ENCODE results near the gene KCNMA1. TPM values are rescaled to one million over a fixed set of nuclear protein-coding genes. Genes with fewer than 3 reads are reported as not detected.

The KCNMA1 gene
- polyA plus RNA-seq, 1 donor: 19.6 TPM

DNA sequence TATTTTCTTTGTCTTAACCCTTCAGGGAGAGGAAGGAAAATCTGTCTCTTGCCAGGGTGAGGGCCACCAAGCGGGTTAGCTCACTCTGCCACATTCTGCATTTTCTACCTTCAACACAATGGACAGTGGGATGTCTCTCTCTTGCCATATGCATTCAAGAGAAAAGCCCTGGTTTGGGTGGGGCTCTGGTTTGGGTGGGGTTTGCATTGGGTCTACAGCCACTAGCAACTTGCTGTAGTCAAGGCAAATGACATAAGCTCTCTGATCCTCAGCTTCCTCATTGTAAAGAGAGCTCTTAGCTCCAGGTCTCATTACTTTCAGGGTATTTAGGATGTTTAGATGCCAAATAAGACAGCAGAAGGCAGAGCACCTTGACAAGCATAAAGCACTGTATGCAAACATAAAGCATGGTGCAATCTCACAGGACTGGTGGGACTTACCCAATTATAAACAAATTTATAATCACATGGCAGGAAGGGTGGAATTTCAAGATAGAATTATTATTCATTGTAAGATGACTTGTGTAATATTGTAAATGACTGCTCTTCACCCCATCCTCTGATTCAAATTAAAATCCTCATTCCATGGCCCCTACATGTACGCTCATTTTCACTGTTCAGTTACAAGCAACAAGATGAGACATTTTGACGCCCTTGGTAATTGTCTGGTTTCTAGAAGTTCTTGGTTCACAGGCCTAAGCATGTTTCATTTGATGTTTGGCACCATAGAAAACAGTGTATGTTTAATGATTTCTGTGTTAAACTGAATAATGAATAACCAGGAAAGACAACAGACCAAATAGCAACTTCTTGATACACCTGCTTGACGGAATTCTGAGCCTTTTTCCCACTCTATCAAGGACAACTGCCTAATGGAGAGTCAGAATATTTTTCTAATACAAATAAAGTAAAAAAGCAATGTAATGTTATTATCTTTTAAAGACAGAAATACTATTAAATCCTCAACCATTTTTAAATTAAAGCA is 258.9 kb downstream of the KCNMA1 start:
- Histone ChIP-seq H3K4me1 (ENCODE audit: control insufficient read depth, insufficient read depth, low read length) (no peaks in the 10 kb centered on the region), H3K4me3 (ENCODE audit: low read length) (no peak overlapping the region), H3K27ac (ENCODE audit: low read length) (no peak overlapping the region), H3K36me3 (ENCODE audit: control insufficient read depth, insufficient read depth, low read length) (no peaks in the 10 kb centered on the region), H3K27me3 (ENCODE audit: control insufficient read depth, insufficient read depth, low read length) (no peaks in the 10 kb centered on the region), H3K9me3 (ENCODE audit: control insufficient read depth, low read depth, low read length) (no peaks in the 10 kb centered on the region)
- WGBS (ENCODE audit: insufficient coverage, low lambda C conversion rate): no CpG with 5 or more reads among the region's 4 CpGs
- no peak for DNase-seq

DNA sequence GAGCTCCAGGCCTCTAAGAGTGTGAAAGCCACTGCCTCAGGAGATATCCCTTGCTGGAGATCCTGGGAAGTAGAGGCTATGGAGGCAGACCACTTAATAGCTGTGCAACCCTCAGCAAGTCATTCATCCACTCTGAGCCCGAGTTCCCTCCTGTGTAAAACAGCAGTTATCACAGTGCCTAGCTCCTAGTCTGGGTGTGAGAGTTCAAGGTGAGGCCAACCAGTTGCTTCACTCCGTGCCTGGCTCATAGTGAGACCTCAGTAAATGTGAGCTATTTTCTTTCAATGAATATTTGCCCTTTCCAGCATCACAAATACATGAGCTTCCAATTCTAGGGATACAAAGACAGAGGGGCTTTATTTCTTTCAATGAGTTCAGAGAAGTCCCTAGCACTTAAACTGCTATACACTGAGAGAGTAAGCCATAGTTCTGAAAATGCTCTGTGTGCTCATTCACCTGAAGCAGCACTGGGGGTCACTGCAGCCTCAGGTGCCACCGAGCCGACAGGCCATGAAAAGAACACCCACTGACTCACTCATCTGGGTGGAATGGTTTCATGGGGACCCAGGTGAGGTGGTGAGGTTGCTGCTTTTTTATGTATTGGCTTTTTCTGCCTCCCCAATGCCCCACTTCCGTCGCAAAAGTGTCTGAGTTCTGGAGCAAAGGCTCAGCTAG is 259.8 kb downstream of the KCNMA1 start:
- DNase-seq: no peak
- Histone ChIP-seq H3K36me3 (ENCODE audit: control insufficient read depth, insufficient read depth, low read length) (no peaks in the 10 kb centered on the region), H3K27ac (ENCODE audit: low read length) (no peak overlapping the region), H3K9me3 (ENCODE audit: control insufficient read depth, low read depth, low read length) (no peaks in the 10 kb centered on the region), H3K4me1 (ENCODE audit: control insufficient read depth, insufficient read depth, low read length) (no peaks in the 10 kb centered on the region), H3K27me3 (ENCODE audit: control insufficient read depth, insufficient read depth, low read length) (no peaks in the 10 kb centered on the region), H3K4me3 (ENCODE audit: low read length) (no peak overlapping the region)
- WGBS (ENCODE audit: insufficient coverage, low lambda C conversion rate): no CpG with 5 or more reads among the region's 6 CpGs

- Histone ChIP-seq H3K27me3 (ENCODE audit: control insufficient read depth, insufficient read depth, low read length) (no peaks in the 10 kb centered on the region), H3K27ac (ENCODE audit: low read length) (no peak overlapping the region), H3K9me3 (ENCODE audit: control insufficient read depth, low read depth, low read length) (no peaks in the 10 kb centered on the region), H3K4me3 (ENCODE audit: low read length) (no peak overlapping the region), H3K4me1 (ENCODE audit: control insufficient read depth, insufficient read depth, low read length) (no peaks in the 10 kb centered on the region), H3K36me3 (ENCODE audit: control insufficient read depth, insufficient read depth, low read length) (no peaks in the 10 kb centered on the region)
- WGBS (ENCODE audit: insufficient coverage, low lambda C conversion rate): no CpG with 5 or more reads among the region's 5 CpGs
- DNase-seq: no peak
Measured at GRCh38 chr10:77377034-77377433, 260.6 kb downstream of the KCNMA1 start.

DNA sequence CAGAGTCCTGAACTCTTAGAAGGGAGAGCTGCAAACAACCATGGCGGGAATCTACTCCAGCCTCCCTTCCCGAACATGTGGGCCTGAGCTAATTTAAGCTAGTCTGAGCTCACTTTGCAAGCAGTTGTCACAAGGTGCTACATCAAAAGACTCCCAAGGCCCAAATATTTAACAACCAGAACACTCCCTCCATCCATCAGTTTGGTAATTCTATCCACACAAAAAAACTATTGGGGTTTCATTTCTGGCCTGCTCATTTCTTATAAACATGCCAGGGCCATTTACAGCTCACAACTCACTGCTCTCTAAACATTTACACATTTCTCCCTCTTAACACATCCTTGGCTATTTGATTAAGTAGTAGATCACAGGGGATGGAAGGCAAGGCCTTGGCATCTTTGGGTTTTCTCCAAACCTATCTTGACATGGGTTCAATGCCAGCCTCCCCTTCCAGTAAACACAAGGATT is 263.4 kb downstream of the KCNMA1 start:
- Histone ChIP-seq H3K4me3 (ENCODE audit: low read length) (no peak overlapping the region), H3K27me3 (ENCODE audit: control insufficient read depth, insufficient read depth, low read length) (no peaks in the 10 kb centered on the region), H3K36me3 (ENCODE audit: control insufficient read depth, insufficient read depth, low read length) (no peaks in the 10 kb centered on the region), H3K9me3 (ENCODE audit: control insufficient read depth, low read depth, low read length) (no peaks in the 10 kb centered on the region), H3K4me1 (ENCODE audit: control insufficient read depth, insufficient read depth, low read length) (no peaks in the 10 kb centered on the region), H3K27ac (ENCODE audit: low read length) (no peak overlapping the region)
- no peak for DNase-seq
- WGBS (ENCODE audit: insufficient coverage, low lambda C conversion rate): no CpG with 5 or more reads among the region's 2 CpGs

DNA sequence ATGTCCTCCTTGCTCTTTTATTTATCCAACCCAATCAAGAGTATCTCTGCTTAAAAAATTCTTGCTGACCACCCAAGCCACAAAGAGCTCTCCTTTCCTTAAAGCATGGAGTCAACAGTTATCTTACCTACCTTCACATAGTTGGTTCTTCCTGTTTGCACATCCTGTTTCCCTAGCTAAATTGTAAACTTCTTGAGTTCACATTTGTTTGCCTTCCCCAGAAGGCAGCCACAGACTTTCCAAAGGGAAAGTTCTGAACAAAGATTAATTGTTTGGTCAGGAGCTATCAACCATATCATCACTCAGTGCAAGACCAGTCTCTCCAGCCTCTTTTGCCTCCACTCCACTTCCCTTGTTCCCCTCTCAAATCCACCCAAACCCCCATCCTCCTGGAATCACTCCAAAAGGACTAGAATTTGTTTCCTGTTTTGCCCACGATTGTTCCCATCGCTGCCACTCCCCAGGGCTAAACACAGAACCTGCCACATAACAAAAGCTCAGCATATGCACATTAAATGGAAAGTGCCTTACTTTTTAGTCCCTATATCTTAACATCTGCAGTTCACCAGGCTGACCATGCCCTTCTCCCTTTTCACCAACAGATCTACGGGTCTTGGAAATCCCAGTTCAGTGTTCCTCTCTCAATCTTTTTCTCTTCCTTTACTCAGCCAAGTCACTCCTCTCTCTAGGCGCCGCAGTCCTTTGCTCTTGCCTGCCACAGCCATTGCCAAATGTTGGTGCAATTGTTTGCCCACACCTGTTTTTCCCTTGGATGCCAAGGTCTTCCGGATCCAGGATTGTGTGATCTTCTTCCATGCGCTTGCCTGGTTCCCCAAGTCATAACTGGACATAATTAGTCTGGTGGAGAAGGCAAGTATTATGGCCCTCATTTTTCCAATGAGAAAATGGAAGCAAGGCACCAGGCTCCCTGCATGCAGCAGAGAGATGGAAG is 265.5 kb downstream of the KCNMA1 start:
- no peaks in the 10 kb centered on the region for H3K27me3 ChIP-seq (ENCODE audit: control insufficient read depth, insufficient read depth, low read length)
- no peak for DNase-seq
- H3K9me3 ChIP-seq (ENCODE audit: control insufficient read depth, low read depth, low read length): peaks cover 4% of the 10 kb centered on the region
- H3K36me3 ChIP-seq (ENCODE audit: control insufficient read depth, insufficient read depth, low read length): no peaks in the 10 kb centered on the region
- H3K4me1 ChIP-seq (ENCODE audit: control insufficient read depth, insufficient read depth, low read length): no peaks in the 10 kb centered on the region
- no peak overlapping the region for H3K27ac ChIP-seq (ENCODE audit: low read length)
- no peak overlapping the region for H3K4me3 ChIP-seq (ENCODE audit: low read length)
- WGBS (ENCODE audit: insufficient coverage, low lambda C conversion rate): no CpG with 5 or more reads among the region's 7 CpGs

GRCh38 chr10:77371421-77371820 is 266.2 kb downstream of the KCNMA1 start:
- Histone ChIP-seq H3K27ac (ENCODE audit: low read length) (no peak overlapping the region), H3K4me3 (ENCODE audit: low read length) (no peak overlapping the region), H3K36me3 (ENCODE audit: control insufficient read depth, insufficient read depth, low read length) (no peaks in the 10 kb centered on the region), H3K9me3 (ENCODE audit: control insufficient read depth, low read depth, low read length) (peaks cover 4% of the 10 kb centered on the region), H3K4me1 (ENCODE audit: control insufficient read depth, insufficient read depth, low read length) (no peaks in the 10 kb centered on the region), H3K27me3 (ENCODE audit: control insufficient read depth, insufficient read depth, low read length) (no peaks in the 10 kb centered on the region)
- no CpG with 5 or more reads among the region's 1 CpG for WGBS (ENCODE audit: insufficient coverage, low lambda C conversion rate)
- DNase-seq: no peak

DNA sequence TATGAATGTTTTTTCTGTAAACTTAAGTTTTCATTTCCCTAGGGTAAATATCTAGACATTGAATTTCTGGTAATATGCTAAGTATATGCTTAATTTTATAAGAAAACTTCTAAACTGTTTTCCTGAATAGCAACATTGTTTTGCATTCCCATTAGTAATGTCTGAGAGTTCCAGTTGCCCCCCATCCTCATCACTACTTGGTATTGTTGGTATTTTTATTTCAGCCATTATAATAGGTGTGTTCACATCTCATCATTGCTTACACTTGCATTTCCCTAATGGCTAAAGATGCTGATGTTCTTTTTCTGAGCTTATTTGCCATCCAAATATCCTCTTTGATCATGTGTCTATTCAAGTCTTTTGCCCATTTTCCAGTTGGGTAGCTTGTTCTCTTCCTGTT is 269.6 kb downstream of the KCNMA1 start:
- no peak for DNase-seq
- Histone ChIP-seq H3K9me3 (ENCODE audit: control insufficient read depth, low read depth, low read length) (peaks cover 4% of the 10 kb centered on the region), H3K36me3 (ENCODE audit: control insufficient read depth, insufficient read depth, low read length) (no peaks in the 10 kb centered on the region), H3K4me1 (ENCODE audit: control insufficient read depth, insufficient read depth, low read length) (no peaks in the 10 kb centered on the region), H3K27me3 (ENCODE audit: control insufficient read depth, insufficient read depth, low read length) (no peaks in the 10 kb centered on the region), H3K4me3 (ENCODE audit: low read length) (no peak overlapping the region), H3K27ac (ENCODE audit: low read length) (no peak overlapping the region)

- peaks cover 1% of the 10 kb centered on the region for H3K9me3 ChIP-seq (ENCODE audit: control insufficient read depth, low read depth, low read length)
- no peak for DNase-seq
Measured at GRCh38 chr10:77363210-77363609, 274.4 kb downstream of the KCNMA1 start.

GRCh38 chr10:77361831-77362230 is 275.8 kb downstream of the KCNMA1 start:
- H3K27ac ChIP-seq (ENCODE audit: low read length): no peak overlapping the region
- no peak for DNase-seq
- H3K27me3 ChIP-seq (ENCODE audit: control insufficient read depth, insufficient read depth, low read length): no peaks in the 10 kb centered on the region
- WGBS (ENCODE audit: insufficient coverage, low lambda C conversion rate): no CpG with 5 or more reads among the region's 6 CpGs
- H3K9me3 ChIP-seq (ENCODE audit: control insufficient read depth, low read depth, low read length): no peaks in the 10 kb centered on the region
- no peaks in the 10 kb centered on the region for H3K4me1 ChIP-seq (ENCODE audit: control insufficient read depth, insufficient read depth, low read length)
- H3K36me3 ChIP-seq (ENCODE audit: control insufficient read depth, insufficient read depth, low read length): no peaks in the 10 kb centered on the region
- no peak overlapping the region for H3K4me3 ChIP-seq (ENCODE audit: low read length)

More at GRCh38 chr10:77363210-77363609, 274.4 kb downstream of the KCNMA1 start:
- no peaks in the 10 kb centered on the region for H3K36me3 ChIP-seq (ENCODE audit: control insufficient read depth, insufficient read depth, low read length)
- H3K4me1 ChIP-seq (ENCODE audit: control insufficient read depth, insufficient read depth, low read length): no peaks in the 10 kb centered on the region
- H3K4me3 ChIP-seq (ENCODE audit: low read length): no peak overlapping the region
- no peak overlapping the region for H3K27ac ChIP-seq (ENCODE audit: low read length)
- H3K27me3 ChIP-seq (ENCODE audit: control insufficient read depth, insufficient read depth, low read length): no peaks in the 10 kb centered on the region

DNA sequence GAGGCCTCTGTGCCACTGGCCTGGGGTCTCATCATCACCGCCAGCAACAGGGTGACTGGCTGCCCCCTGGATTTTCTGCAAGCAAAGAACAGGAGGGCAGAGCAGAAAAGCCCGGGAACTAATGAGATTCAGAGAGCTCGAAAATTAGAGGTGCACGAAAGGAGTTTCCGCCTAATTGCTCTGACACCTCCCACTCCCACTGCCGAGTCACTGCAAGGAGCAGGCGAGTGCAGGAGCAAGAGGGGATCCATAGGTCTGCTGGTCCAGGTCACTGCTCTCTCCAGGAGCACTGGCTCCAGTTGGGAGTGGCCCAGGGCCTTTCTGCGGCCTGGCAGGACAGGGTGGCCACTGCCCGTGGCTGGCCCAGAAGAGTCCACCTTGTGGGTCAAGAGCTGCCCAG is 276.2 kb downstream of the KCNMA1 start:
- Histone ChIP-seq H3K4me1 (ENCODE audit: control insufficient read depth, insufficient read depth, low read length) (no peaks in the 10 kb centered on the region), H3K4me3 (ENCODE audit: low read length) (no peak overlapping the region), H3K36me3 (ENCODE audit: control insufficient read depth, insufficient read depth, low read length) (no peaks in the 10 kb centered on the region), H3K9me3 (ENCODE audit: control insufficient read depth, low read depth, low read length) (no peaks in the 10 kb centered on the region), H3K27me3 (ENCODE audit: control insufficient read depth, insufficient read depth, low read length) (no peaks in the 10 kb centered on the region), H3K27ac (ENCODE audit: low read length) (no peak overlapping the region)
- no CpG with 5 or more reads among the region's 9 CpGs for WGBS (ENCODE audit: insufficient coverage, low lambda C conversion rate)
- no peak for DNase-seq
